K562 (cell line): ENCODE results near the gene FAM83F. TPM values are rescaled to one million over a fixed set of nuclear protein-coding genes. Genes with fewer than 3 reads are reported as not detected.

Experiments
- ARID1B ChIP-seq: fragments of 450-650 bp; IDR thresholded peaks from 2 replicates; pipeline ENCODE4 v1.6.1; 2016; ENCODE audit warnings: antibody characterized with exemption, mild to moderate bottlenecking, inconsistent platforms
- BRD4 ChIP-seq: fragments of 200-600 bp; sonication (generic); IDR thresholded peaks from 2 replicates; pipeline ENCODE4 v1.6.1; 2017; ENCODE audit warnings: inconsistent platforms
- BRD9 ChIP-seq: fragments of 450-650 bp; IDR thresholded peaks from 2 replicates; pipeline ENCODE4 v1.6.1; 2018; ENCODE audit warnings: low read depth; ENCODE audit not compliant: partially characterized antibody
- CXXC5 ChIP-seq: fragments of 250-450 bp; sonication (Bioruptor Pico); IDR thresholded peaks from 2 replicates; pipeline ENCODE4 v1.8.0; 2022; ENCODE audit warnings: inconsistent platforms, mild to moderate bottlenecking, moderate library complexity
- DPF2 ChIP-seq: fragments of 450-650 bp; IDR thresholded peaks from 2 replicates; pipeline ENCODE4 v1.6.1; 2016
- ETV6 ChIP-seq, 3 experiments: fragments of 150-350 bp in 1 of 3; sonication (generic) in 1 of 3; formaldehyde crosslinking in 1 of 3; IDR thresholded peaks; 2 replicates each; pipeline versions ENCODE4 v1.6.1 to v1.8.0; 2014 to 2022; ENCODE audit warnings: borderline replicate concordance in 2 of 3, low read depth in 2 of 3, antibody characterized with exemption in 1 of 3, low read length in 1 of 3, mild to moderate bottlenecking in 1 of 3, missing genetic modification reagents in 1 of 3
- FOXJ2 ChIP-seq: fragments of 200-800 bp; sonication (Bioruptor generic); IDR thresholded peaks from 2 replicates; pipeline ENCODE4 v1.6.1; 2016; ENCODE audit warnings: missing genetic modification characterization, missing compliant biosample characterization
- ILF3 ChIP-seq: fragments of 450-650 bp; IDR thresholded peaks from 2 replicates; pipeline ENCODE4 v1.6.1; 2018; ENCODE audit warnings: antibody characterized with exemption, mild to moderate bottlenecking, moderate library complexity, borderline replicate concordance
- ILK ChIP-seq: fragments of 450-650 bp; IDR thresholded peaks from 2 replicates; pipeline ENCODE4 v1.6.1; 2016; ENCODE audit warnings: missing genetic modification characterization, low read depth, mild to moderate bottlenecking, missing compliant biosample characterization, moderate library complexity, borderline replicate concordance
- KLF16 ChIP-seq: IDR thresholded peaks from 2 replicates; pipeline ENCODE4 v1.6.1; 2016; ENCODE audit warnings: antibody characterized with exemption
- MAZ ChIP-seq, 2 experiments: fragments of 450-650 bp in 1 of 2; sonication (generic) in 1 of 2; formaldehyde crosslinking; IDR thresholded peaks in 1 of 2; conservative IDR thresholded peaks in 1 of 2; 2 replicates each; pipeline versions ENCODE4 v1.4.0 to v1.5.0; 2020; ENCODE audit warnings: mild to moderate bottlenecking in 1 of 2, missing genetic modification reagents in 1 of 2
- MTA1 ChIP-seq: fragments of 450-650 bp; IDR thresholded peaks from 2 replicates; pipeline ENCODE4 v1.6.1; 2017; ENCODE audit warnings: borderline replicate concordance
- NEUROD1 ChIP-seq: fragments of 150-350 bp; IDR thresholded peaks from 2 replicates; pipeline ENCODE4 v1.6.1; 2014; ENCODE audit warnings: borderline replicate concordance, low read length, low read depth; ENCODE audit not compliant: partially characterized antibody
- SAFB ChIP-seq: fragments of 200-400 bp; formaldehyde crosslinking; IDR thresholded peaks from 2 replicates; pipeline ENCODE4 v1.6.1; 2017; ENCODE audit warnings: low read depth, low read length, borderline replicate concordance
- SMAD4 ChIP-seq: fragments of 250-450 bp; sonication (Bioruptor Pico); conservative IDR thresholded peaks from 2 replicates; pipeline ENCODE4 v1.8.0; 2021; ENCODE audit warnings: inconsistent platforms, mild to moderate bottlenecking, moderate library complexity
- SMARCA4 ChIP-seq: fragments of 450-650 bp; IDR thresholded peaks from 2 replicates; pipeline ENCODE4 v1.6.1; 2016
- SMARCC2 ChIP-seq: fragments of 450-650 bp; IDR thresholded peaks from 2 replicates; pipeline ENCODE4 v1.6.1; 2017; ENCODE audit warnings: antibody characterized with exemption, moderate library complexity, mild to moderate bottlenecking, low read depth
- TBL1XR1 ChIP-seq, 2 experiments: IDR thresholded peaks; 2 replicates each; pipeline ENCODE4 v1.6.1; 2012; ENCODE audit warnings: improper control_type of control experiment in 2 of 2, low read length in 2 of 2, mild to moderate bottlenecking in 1 of 2
- TCF7 ChIP-seq: sonication (generic); IDR thresholded peaks from 2 replicates; pipeline ENCODE4 v1.6.1; 2016; ENCODE audit warnings: antibody characterized with exemption, borderline replicate concordance
- polyA plus RNA-seq, 8 experiments: library from polyadenylated mRNA; depleted of rRNA in 4 of 8; stranded (reverse) in 5 of 8; unstranded in 3 of 8; fragments of >200 nt; fragmentation: Nextera tagmentation in 2 of 8; fragmentation: Illumina TruSeq in 1 of 8; extraction: Ambion mirVana in 2 of 8; extraction: Trizol in 1 of 8; gene quantifications; 2 replicates each; pipeline versions ENCODE4 v1.2.1 to v1.2.3, GENCODE V29; 2011 to 2014; ENCODE audit warnings: inconsistent platforms in 1 of 8, missing spikeins in 1 of 8
- total RNA-seq, 7 experiments: library from RNA; depleted of rRNA in 6 of 7; stranded (reverse); fragments of >200 nt in 6 of 7; fragmentation: Illumina TruSeq in 2 of 7; extraction: Trizol in 2 of 7; gene quantifications; 2 replicates each; pipeline versions ENCODE4 v1.2.1 to v1.2.3, GENCODE V29; 2011 to 2021; ENCODE audit warnings: low replicate concordance in 1 of 7
- TF ChIP-seq, protein P1 (sequence below), 2 experiments: fragments of 200-800 bp in 1 of 2; sonication (Bioruptor generic) in 1 of 2; sonication (generic) in 1 of 2; formaldehyde crosslinking in 1 of 2; IDR thresholded peaks in 1 of 2; conservative IDR thresholded peaks in 1 of 2; 2 replicates each; pipeline versions ENCODE4 v1.5.0 to v1.6.1; 2016 to 2020; ENCODE audit warnings: missing compliant biosample characterization in 1 of 2, missing genetic modification characterization in 1 of 2, missing genetic modification reagents in 1 of 2
- TF ChIP-seq, protein P2 (sequence below): sonication (generic); formaldehyde crosslinking; IDR thresholded peaks from 2 replicates; pipeline ENCODE4 v1.8.1; 2023; ENCODE audit warnings: mild to moderate bottlenecking, missing genetic modification reagents
- TF ChIP-seq, protein P3 (sequence below): fragments of 200-800 bp; sonication (Bioruptor generic); IDR thresholded peaks from 2 replicates; pipeline ENCODE4 v1.6.1; 2017; ENCODE audit warnings: missing genetic modification characterization, missing compliant biosample characterization

Gene FAM83F
- total and polyA plus RNA-seq, 9 of the 15 experiments (the other 6 are each of a cell fraction or from before 2014, with no cell fraction given): under 0.01 to 0.13 (median 0.04) TPM; not detected in 1

DNA sequence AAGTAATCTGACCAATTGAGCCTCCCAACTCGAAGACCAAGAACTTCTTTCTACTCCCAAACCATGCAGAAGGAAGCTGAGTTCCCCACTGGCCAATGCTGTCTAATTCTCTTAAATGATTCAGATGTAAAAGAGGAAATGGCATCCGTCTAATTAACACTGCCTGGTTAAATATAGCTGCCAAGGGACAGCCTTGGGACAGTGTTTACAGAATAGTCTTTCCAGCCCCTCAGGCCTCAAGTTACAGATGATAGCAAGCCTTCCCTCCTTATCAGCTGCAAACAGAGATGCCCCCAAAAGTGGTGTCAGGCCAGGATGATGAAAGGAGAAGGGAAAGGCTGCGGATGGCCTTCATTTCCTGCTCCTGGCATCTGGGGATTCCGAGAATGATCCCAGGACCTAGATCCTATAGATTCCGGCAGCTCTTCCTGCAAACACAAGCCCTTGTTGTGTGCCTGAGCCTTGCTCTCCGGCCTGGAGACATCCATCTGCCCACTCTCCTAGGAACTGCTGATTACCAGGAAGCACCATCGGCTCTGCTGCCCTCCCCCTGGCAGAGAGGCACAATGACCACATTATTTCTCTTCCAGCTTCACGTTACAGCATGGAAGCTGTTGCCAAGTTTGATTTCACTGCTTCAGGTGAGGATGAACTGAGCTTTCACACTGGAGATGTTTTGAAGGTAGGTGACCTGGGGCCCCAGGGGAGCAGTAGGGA, 48.1 kb upstream of the FAM83F start (continued):
- peak; percentile 96 for TF ChIP-seq SMARCA4
- peak; percentile 87 for TF ChIP-seq SMAD4
- 0 out of 2 replicates have a peak, but pooled peaks have one; percentile 28 for TF ChIP-seq TCF7
- TF ChIP-seq, protein P1, sequence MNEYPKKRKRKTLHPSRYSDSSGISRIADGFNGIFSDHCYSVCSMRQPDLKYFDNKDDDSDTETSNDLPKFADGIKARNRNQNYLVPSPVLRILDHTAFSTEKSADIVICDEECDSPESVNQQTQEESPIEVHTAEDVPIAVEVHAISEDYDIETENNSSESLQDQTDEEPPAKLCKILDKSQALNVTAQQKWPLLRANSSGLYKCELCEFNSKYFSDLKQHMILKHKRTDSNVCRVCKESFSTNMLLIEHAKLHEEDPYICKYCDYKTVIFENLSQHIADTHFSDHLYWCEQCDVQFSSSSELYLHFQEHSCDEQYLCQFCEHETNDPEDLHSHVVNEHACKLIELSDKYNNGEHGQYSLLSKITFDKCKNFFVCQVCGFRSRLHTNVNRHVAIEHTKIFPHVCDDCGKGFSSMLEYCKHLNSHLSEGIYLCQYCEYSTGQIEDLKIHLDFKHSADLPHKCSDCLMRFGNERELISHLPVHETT (CRISPR knock-in tag; conservative IDR thresholded peaks at IDR 0.05 in 1 of 2, IDR thresholded peaks at IDR 0.05 in 1 of 2): no peak
- peak; percentile 98 for TF ChIP-seq ARID1B
- TF ChIP-seq KLF16: peak; percentile 89
- TF ChIP-seq, protein P2, sequence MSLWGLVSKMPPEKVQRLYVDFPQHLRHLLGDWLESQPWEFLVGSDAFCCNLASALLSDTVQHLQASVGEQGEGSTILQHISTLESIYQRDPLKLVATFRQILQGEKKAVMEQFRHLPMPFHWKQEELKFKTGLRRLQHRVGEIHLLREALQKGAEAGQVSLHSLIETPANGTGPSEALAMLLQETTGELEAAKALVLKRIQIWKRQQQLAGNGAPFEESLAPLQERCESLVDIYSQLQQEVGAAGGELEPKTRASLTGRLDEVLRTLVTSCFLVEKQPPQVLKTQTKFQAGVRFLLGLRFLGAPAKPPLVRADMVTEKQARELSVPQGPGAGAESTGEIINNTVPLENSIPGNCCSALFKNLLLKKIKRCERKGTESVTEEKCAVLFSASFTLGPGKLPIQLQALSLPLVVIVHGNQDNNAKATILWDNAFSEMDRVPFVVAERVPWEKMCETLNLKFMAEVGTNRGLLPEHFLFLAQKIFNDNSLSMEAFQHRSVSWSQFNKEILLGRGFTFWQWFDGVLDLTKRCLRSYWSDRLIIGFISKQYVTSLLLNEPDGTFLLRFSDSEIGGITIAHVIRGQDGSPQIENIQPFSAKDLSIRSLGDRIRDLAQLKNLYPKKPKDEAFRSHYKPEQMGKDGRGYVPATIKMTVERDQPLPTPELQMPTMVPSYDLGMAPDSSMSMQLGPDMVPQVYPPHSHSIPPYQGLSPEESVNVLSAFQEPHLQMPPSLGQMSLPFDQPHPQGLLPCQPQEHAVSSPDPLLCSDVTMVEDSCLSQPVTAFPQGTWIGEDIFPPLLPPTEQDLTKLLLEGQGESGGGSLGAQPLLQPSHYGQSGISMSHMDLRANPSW (CRISPR knock-in tag): no peak
- peak; percentile 49; the same call in 1 of the 2 replicates for TF ChIP-seq MTA1
- TF ChIP-seq NEUROD1: peak; percentile 83
- no peak for TF ChIP-seq ILF3
- TF ChIP-seq, protein P3, sequence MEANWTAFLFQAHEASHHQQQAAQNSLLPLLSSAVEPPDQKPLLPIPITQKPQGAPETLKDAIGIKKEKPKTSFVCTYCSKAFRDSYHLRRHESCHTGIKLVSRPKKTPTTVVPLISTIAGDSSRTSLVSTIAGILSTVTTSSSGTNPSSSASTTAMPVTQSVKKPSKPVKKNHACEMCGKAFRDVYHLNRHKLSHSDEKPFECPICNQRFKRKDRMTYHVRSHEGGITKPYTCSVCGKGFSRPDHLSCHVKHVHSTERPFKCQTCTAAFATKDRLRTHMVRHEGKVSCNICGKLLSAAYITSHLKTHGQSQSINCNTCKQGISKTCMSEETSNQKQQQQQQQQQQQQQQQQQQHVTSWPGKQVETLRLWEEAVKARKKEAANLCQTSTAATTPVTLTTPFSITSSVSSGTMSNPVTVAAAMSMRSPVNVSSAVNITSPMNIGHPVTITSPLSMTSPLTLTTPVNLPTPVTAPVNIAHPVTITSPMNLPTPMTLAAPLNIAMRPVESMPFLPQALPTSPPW (CRISPR knock-in tag): peak; percentile 69
- TF ChIP-seq BRD9: peak; percentile 65
- no peak for TF ChIP-seq SAFB
- no peak for TF ChIP-seq ILK (tag)
- no peak for TF ChIP-seq FOXJ2 (tag)
- TF ChIP-seq ETV6 (IDR thresholded peaks at IDR 0.05; ENCODE audit: borderline replicate concordance in 1 of 2, low read depth in 2 of 2, low read length in 1 of 2): no peak
- no peak for TF ChIP-seq ETV6 (CRISPR knock-in tag; IDR thresholded peaks at IDR 0.05; ENCODE audit: borderline replicate concordance)
- peak; percentile 95 for TF ChIP-seq DPF2
- TF ChIP-seq TBL1XR1 (IDR thresholded peaks at IDR 0.05; ENCODE audit: low read length in 2 of 2): peak in 1 of 2 experiments; percentile 92; a peak in 2 of 4 replicates
- peak; percentile 66; the same call in 1 of the 2 replicates for TF ChIP-seq BRD4
- TF ChIP-seq SMARCC2: peak; percentile 89
- no peak; the same call in 1 of the 2 replicates for TF ChIP-seq CXXC5
- TF ChIP-seq MAZ (CRISPR knock-in tag; conservative IDR thresholded peaks at IDR 0.05 in 1 of 2, IDR thresholded peaks at IDR 0.05 in 1 of 2): peak; percentile 16 to 54; a peak in 3 of 4 replicates
